Aorta (tissue), 5 donors: ENCODE measurements around the gene TPD52L1. TPM values are rescaled to one million over a fixed set of nuclear protein-coding genes. Genes with fewer than 3 reads are reported as not detected.
A peak's percentile ranks its signal among the peaks of the same experiment; 100 is the strongest.
"Not testable (repeated sequence)": the region's sequence is repeated elsewhere in the genome, so short reads cannot be mapped to it uniquely, and the experiment has no call there.

Source experiments
- ATAC-seq: fragments of 200-7000 bp; cut with Tn5 transposase; one replicate; pipeline ENCODE4 v1.9.1; 2022; ENCODE audit warnings: moderate library complexity; ENCODE audit not compliant: low FRiP score
- DNase-seq, 2 donors: peaks; one replicate each; pipeline ENCODE4 v3.0.0-alpha.2; 2020
- H3K27ac ChIP-seq, 2 donors: one replicate each; pipeline ENCODE4 v1.5.1; 2013; ENCODE audit warnings: low read length in 2 of 2, mild to moderate bottlenecking in 2 of 2, moderate library complexity in 2 of 2, control low read depth in 1 of 2, inconsistent platforms in 1 of 2, low read depth in 1 of 2
- H3K27me3 ChIP-seq, 2 donors: one replicate each; pipeline ENCODE4 v1.6.1; 2013; ENCODE audit warnings: control low read depth in 1 of 2, low read length in 1 of 2, mild to moderate bottlenecking in 1 of 2, moderate library complexity in 1 of 2; ENCODE audit not compliant: insufficient read depth in 2 of 2, control insufficient read depth in 1 of 2
- H3K36me3 ChIP-seq, 2 donors: one replicate each; pipeline ENCODE4 v1.6.1; 2013; ENCODE audit warnings: control low read depth in 1 of 2, low read length in 1 of 2, mild to moderate bottlenecking in 1 of 2; ENCODE audit not compliant: insufficient read depth in 2 of 2, control insufficient read depth in 1 of 2
- H3K4me1 ChIP-seq, 2 donors: one replicate each; pipeline ENCODE4 v1.6.1; 2013; ENCODE audit warnings: low read length in 2 of 2, control low read depth in 1 of 2, mild to moderate bottlenecking in 1 of 2, moderate library complexity in 1 of 2; ENCODE audit not compliant: insufficient read depth in 2 of 2, control insufficient read depth in 1 of 2
- H3K4me3 ChIP-seq, 2 donors: one replicate each; pipeline ENCODE4 v1.5.1; 2013; ENCODE audit warnings: low read length in 2 of 2, control low read depth in 1 of 2, mild to moderate bottlenecking in 1 of 2
- H3K9me3 ChIP-seq: one replicate; pipeline ENCODE4 v1.6.1; 2013; ENCODE audit warnings: mild to moderate bottlenecking, low read length; ENCODE audit not compliant: control insufficient read depth
- WGBS, 2 donors: extraction: QIAGEN DNeasy Blood & Tissue Kit; methylation state at CpG; one replicate each; pipeline ENCODE4 v1.1.7; 2013; 5-methylcytosine and 5-hydroxymethylcytosine counted together
- intact Hi-C, 2 donors: fragments of 100-400 bp; cut with DNase I; formaldehyde crosslinking; loops; one replicate each; pipeline versions ENCODE4 v1.14.2 to v1.15.0; 2022
- polyA plus RNA-seq, 2 donors: library from polyadenylated mRNA; stranded (reverse); fragments of 200-250 nt; gene quantifications; one replicate each; pipeline ENCODE4 v1.2.3, GENCODE V29; 2013
- total RNA-seq, 2 donors: library from RNA; stranded (reverse); fragmentation: NEBNext Ultra II Directional; extraction: Animal tissue kit (Norgen Biotek cat#: 25700); gene quantifications; one replicate each; pipeline ENCODE4 v1.2.1, GENCODE V29; 2021
- donor health status: healthy with polysubstance abuse.
- donor health status: Bipolar disorder and iron deficiency.
- donor health status: DM: no; HTN: no; CAD: no.
- donor health status: DM: no; HTN: no; CAD: no.
- donor health status: DM: yes; HTN: yes; CAD: no.

TPD52L1 gene
- total and polyA plus RNA-seq, 4 donors = 25.5 to 78.0 (median 46.5) TPM

GRCh38 chr6:125274935-125275334 lies 121.4 kb downstream of the TPD52L1 start:
- Histone ChIP-seq H3K27me3 (no peaks in the 10 kb centered on the region), H3K27ac (no peak overlapping the region), H3K9me3 (no peaks in the 10 kb centered on the region), H3K4me3 (no peak overlapping the region), H3K4me1 (peaks cover 0 to 3% of the 10 kb centered on the region in 2 donors), H3K36me3 (peaks cover 2% of the 10 kb centered on the region in 2 donors)
- ATAC-seq (no peak), DNase-seq (no peak)
- intact Hi-C loops = no loop called here
- 61 to 64% methylated on average over 3 of the region's 3 CpGs for WGBS, 2 donors

- peaks cover 0 to 3% of the 10 kb centered on the region in 2 donors for H3K4me1 ChIP-seq
- no peaks in the 10 kb centered on the region for H3K27me3 ChIP-seq
- ATAC-seq (no peak), DNase-seq (no peak)
- H3K36me3 ChIP-seq = peaks cover 0 to 2% of the 10 kb centered on the region in 2 donors
- H3K4me3 ChIP-seq = no peak overlapping the region
- intact Hi-C loops = no loop called here
- H3K9me3 ChIP-seq = no peaks in the 10 kb centered on the region
- H3K27ac ChIP-seq = no peak overlapping the region
- 95 to 97% methylated on average over 3 of the region's 3 CpGs for WGBS, 2 donors
These were observed 122.2 kb downstream of the TPD52L1 start for GRCh38 chr6:125275779-125276178.

GRCh38 chr6:125277838-125278237 lies 124.3 kb downstream of the TPD52L1 start:
- Histone ChIP-seq H3K27ac (no peak overlapping the region), H3K9me3 (no peaks in the 10 kb centered on the region), H3K4me3 (no peak overlapping the region), H3K27me3 (no peaks in the 10 kb centered on the region), H3K36me3 (no peaks in the 10 kb centered on the region), H3K4me1 (peaks cover 0 to 3% of the 10 kb centered on the region in 2 donors)
- 85 to 86% methylated on average over 1 of the region's 1 CpG for WGBS, 2 donors
- no peak for DNase-seq
- intact Hi-C loops = no loop called here
- ATAC-seq = no peak

DNA sequence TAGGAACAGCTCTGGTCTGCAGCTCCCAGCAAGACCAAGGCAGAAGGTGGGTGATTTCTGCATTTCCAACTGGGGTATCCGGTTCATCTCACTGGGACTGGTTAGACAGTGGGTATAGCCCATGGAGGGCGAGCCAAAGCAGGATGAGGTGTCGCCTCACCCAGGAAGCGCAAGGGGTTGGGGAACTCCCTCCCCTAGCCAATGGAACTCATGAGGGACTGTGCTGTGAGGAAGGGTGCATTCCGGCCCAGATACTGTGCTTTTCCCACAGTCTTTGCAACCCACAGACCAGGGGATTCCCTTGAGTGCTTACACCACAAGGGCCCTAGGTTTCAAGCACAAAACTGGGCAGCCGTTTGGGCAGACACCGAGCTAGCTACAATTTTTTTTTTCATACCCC lies 126.4 kb downstream of the TPD52L1 start:
- DNase-seq (no peak), ATAC-seq (no peak)
- Histone ChIP-seq H3K27ac (no peak overlapping the region), H3K9me3 (no peaks in the 10 kb centered on the region), H3K4me3 (no peak overlapping the region), H3K4me1 (peaks cover 0 to 3% of the 10 kb centered on the region in 2 donors), H3K36me3 (no peaks in the 10 kb centered on the region), H3K27me3 (no peaks in the 10 kb centered on the region)
- intact Hi-C loops = no loop called here
- 91 to 96% methylated on average over 7 of the region's 7 CpGs for WGBS, 2 donors

- H3K4me1 ChIP-seq, H3K4me3 ChIP-seq, intact Hi-C loops, H3K27me3 ChIP-seq, H3K9me3 ChIP-seq, H3K36me3 ChIP-seq, H3K27ac ChIP-seq, ATAC-seq: not testable (repeated sequence)
- WGBS, 2 donors = 85 to 89% methylated on average over 11 of the region's 11 CpGs
- DNase-seq = peak in 1 of 2 donors; percentile 46
These were observed 126.9 kb downstream of the TPD52L1 start for GRCh38 chr6:125280370-125281035.

DNA sequence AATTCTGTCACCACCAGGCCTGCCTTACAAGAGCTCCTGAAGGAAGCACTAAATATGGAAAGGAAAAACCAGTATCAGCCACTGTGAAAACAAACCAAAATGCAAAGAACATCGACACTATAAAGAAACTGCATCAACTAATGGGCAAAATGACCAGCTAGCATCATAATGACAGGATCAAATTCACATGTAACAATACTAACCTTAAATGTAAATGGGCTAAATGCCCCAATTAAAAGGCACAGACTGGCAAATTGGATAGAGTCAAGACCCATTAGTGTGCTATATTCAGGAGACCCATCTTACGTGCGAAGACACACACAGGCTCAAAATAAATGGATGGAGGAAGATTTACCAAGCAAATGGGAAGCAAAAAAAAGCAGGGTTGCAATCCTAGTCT lies 128.9 kb downstream of the TPD52L1 start:
- DNase-seq, H3K36me3 ChIP-seq, H3K27ac ChIP-seq, intact Hi-C loops, ATAC-seq, H3K4me3 ChIP-seq, H3K9me3 ChIP-seq, H3K27me3 ChIP-seq, H3K4me1 ChIP-seq: not testable (repeated sequence)
- WGBS, 2 donors = 97 to 98% methylated on average over 3 of the region's 3 CpGs

DNA sequence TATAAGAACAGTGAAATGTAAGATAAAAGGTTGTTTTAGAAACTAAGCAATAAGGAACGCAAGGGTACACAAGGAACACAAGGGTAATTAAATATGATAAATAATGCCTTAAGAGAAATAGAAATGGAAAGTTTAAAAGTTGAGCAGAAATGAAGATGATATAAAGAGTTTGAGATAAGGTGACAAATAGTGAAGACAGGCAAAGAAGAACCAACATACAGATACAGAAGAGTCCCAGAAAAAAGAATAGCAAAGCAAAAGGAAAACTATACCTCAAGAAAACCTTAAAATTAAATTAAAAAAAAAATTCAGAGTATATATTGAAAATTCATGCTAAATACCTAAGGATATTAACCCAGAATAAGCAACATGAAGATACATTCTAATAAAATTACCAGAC lies 131.8 kb downstream of the TPD52L1 start:
- H3K36me3 ChIP-seq = peaks cover 0 to 4% of the 10 kb centered on the region in 2 donors
- WGBS, 2 donors = 96 to 99% methylated on average over 1 of the region's 1 CpG

GRCh38 chr6:125285936-125286335 lies 132.4 kb downstream of the TPD52L1 start:
- 98 to 100% methylated on average over 1 of the region's 1 CpG for WGBS, 2 donors

More for the DNA sequence above, 131.8 kb downstream of the TPD52L1 start:
- Histone ChIP-seq H3K9me3 (no peaks in the 10 kb centered on the region), H3K27me3 (no peaks in the 10 kb centered on the region), H3K27ac (no peak overlapping the region), H3K4me1 (peaks cover 0 to 2% of the 10 kb centered on the region in 2 donors), H3K4me3 (no peak overlapping the region)
- no peak for ATAC-seq
- no peak for DNase-seq
- intact Hi-C loops = no loop called here

GRCh38 chr6:125287718-125288117 lies 134.1 kb downstream of the TPD52L1 start:
- ATAC-seq (no peak), DNase-seq (no peak)
- peaks cover 0 to 4% of the 10 kb centered on the region in 2 donors for H3K36me3 ChIP-seq

More at GRCh38 chr6:125285936-125286335, 132.4 kb downstream of the TPD52L1 start:
- Histone ChIP-seq H3K27ac (no peak overlapping the region), H3K36me3 (peaks cover 0 to 4% of the 10 kb centered on the region in 2 donors), H3K4me3 (no peak overlapping the region), H3K9me3 (no peaks in the 10 kb centered on the region), H3K27me3 (no peaks in the 10 kb centered on the region), H3K4me1 (peaks cover 0 to 2% of the 10 kb centered on the region in 2 donors)
- ATAC-seq (no peak), DNase-seq (no peak)
- intact Hi-C loops = no loop called here

More at GRCh38 chr6:125287718-125288117, 134.1 kb downstream of the TPD52L1 start:
- Histone ChIP-seq H3K27me3 (no peaks in the 10 kb centered on the region), H3K9me3 (no peaks in the 10 kb centered on the region), H3K4me3 (no peak overlapping the region), H3K27ac (no peak overlapping the region), H3K4me1 (peaks cover 0 to 2% of the 10 kb centered on the region in 2 donors)
- intact Hi-C loops = no loop called here
- 92 to 93% methylated on average over 9 of the region's 9 CpGs for WGBS, 2 donors
